DOHH2 (cell line): ENCODE data around the gene UBR7.
"Not testable (repeated sequence)": the region's sequence is repeated elsewhere in the genome, so short reads cannot be mapped to it uniquely, and the experiment has no call there.

Source experiments
- H3F3A ChIP-seq: fragments of 200-600 bp; sonication (generic), shearing (Covaris generic); 2 replicates; pipeline ENCODE4 v1.6.0; 2016; ENCODE audit warnings: antibody characterized with exemption, mild to moderate bottlenecking; ENCODE audit not compliant: control insufficient read depth, insufficient read depth
- H3K27ac ChIP-seq: fragments of 200-600 bp; sonication (generic); 2 replicates; pipeline ENCODE4 v1.5.1; 2014; ENCODE audit warnings: low read depth, mild to moderate bottlenecking, low read length, moderate library complexity
- H3K27me3 ChIP-seq: fragments of 200-600 bp; sonication (generic); 2 replicates; pipeline ENCODE4 v1.6.1; 2014; ENCODE audit warnings: mild to moderate bottlenecking, low read length, mixed read lengths; ENCODE audit not compliant: control insufficient read depth
- H3K36me3 ChIP-seq: fragments of 200-600 bp; sonication (generic); 2 replicates; pipeline ENCODE4 v1.6.1; 2014; ENCODE audit warnings: mild to moderate bottlenecking, low read length, moderate library complexity, mixed read lengths; ENCODE audit not compliant: control insufficient read depth
- H3K4me1 ChIP-seq: fragments of 200-600 bp; sonication (generic); 2 replicates; pipeline ENCODE4 v1.6.1; 2014; ENCODE audit warnings: mild to moderate bottlenecking, low read length, mixed read lengths; ENCODE audit not compliant: control insufficient read depth
- H3K4me2 ChIP-seq: fragments of 200-600 bp; sonication (generic); 2 replicates; pipeline ENCODE4 v1.6.0; 2014; ENCODE audit warnings: mild to moderate bottlenecking, low read length, moderate library complexity
- H3K4me3 ChIP-seq: fragments of 200-600 bp; sonication (generic); 2 replicates; pipeline ENCODE4 v1.5.1; 2014; ENCODE audit warnings: mild to moderate bottlenecking, low read length, mixed read lengths
- H3K79me2 ChIP-seq: fragments of 200-600 bp; sonication (generic); 2 replicates; pipeline ENCODE4 v1.6.1; 2014; ENCODE audit warnings: mild to moderate bottlenecking, low read length, mixed read lengths; ENCODE audit not compliant: control insufficient read depth
- H3K9me2 ChIP-seq: fragments of 200-600 bp; sonication (generic); replicated peaks from 2 replicates; pipeline ENCODE4 v1.6.1; 2014; ENCODE audit warnings: mild to moderate bottlenecking, low read length, mixed read lengths; ENCODE audit not compliant: control insufficient read depth
- H3K9me3 ChIP-seq: fragments of 200-600 bp; sonication (generic); 2 replicates; pipeline ENCODE4 v1.6.1; 2014; ENCODE audit warnings: antibody characterized with exemption, low read length, mixed read lengths; ENCODE audit not compliant: control insufficient read depth, insufficient read depth
- H4K20me1 ChIP-seq: fragments of 200-600 bp; sonication (generic); 2 replicates; pipeline ENCODE4 v1.6.0; 2014; ENCODE audit warnings: low read depth, mild to moderate bottlenecking, antibody characterized with exemption, low read length, moderate library complexity; ENCODE audit not compliant: control insufficient read depth, insufficient read depth
- EZH2phosphoT487 ChIP-seq: fragments of 200-600 bp; sonication (generic); IDR thresholded peaks from 2 replicates; pipeline ENCODE4 v1.6.1; 2017; ENCODE audit warnings: borderline replicate concordance, mild to moderate bottlenecking, antibody characterized with exemption, low read length, moderate library complexity, mixed read lengths
- TF ChIP-seq, protein P1 (sequence below): fragments of 200-600 bp; sonication (generic); IDR thresholded peaks from one replicate; pipeline ENCODE4 v1.5.1; 2014; ENCODE audit warnings: antibody characterized with exemption, mild to moderate bottlenecking, low read depth, low read length; ENCODE audit not compliant: poor library complexity, severe bottlenecking

Gene UBR7

DNA sequence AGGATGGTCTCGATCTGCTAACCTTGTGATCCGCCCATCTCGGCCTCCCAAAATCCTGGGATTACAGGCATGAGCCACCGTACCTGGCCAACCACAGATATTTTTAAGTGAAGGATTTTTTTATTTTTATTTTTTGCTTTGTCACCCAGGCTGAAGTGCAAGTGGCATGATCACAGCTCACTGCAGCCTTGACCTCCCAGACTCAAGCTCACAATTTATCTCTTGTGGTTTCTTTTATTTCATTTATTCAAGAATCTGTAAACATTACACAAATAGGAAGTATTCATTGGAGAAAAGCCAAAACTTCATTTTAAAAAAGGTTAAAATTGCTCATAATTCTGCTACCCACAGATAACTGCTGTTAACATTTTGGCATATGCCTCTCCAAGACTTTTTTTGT lies 35.7 kb upstream of the UBR7 start:
- H3K36me3 ChIP-seq = no peaks in the 10 kb centered on the region
- no peaks in the 10 kb centered on the region for H3K4me1 ChIP-seq
- no peaks in the 10 kb centered on the region for H3F3A ChIP-seq
- H3K9me3 ChIP-seq = no peaks in the 10 kb centered on the region
- H3K27me3 ChIP-seq = 0 out of 2 replicates have a peak, but pooled peaks cover 3% of the 10 kb centered on the region
- no peaks in the 10 kb centered on the region for H4K20me1 ChIP-seq
- TF ChIP-seq EZH2phosphoT487 = no peak
- TF ChIP-seq, protein P1, sequence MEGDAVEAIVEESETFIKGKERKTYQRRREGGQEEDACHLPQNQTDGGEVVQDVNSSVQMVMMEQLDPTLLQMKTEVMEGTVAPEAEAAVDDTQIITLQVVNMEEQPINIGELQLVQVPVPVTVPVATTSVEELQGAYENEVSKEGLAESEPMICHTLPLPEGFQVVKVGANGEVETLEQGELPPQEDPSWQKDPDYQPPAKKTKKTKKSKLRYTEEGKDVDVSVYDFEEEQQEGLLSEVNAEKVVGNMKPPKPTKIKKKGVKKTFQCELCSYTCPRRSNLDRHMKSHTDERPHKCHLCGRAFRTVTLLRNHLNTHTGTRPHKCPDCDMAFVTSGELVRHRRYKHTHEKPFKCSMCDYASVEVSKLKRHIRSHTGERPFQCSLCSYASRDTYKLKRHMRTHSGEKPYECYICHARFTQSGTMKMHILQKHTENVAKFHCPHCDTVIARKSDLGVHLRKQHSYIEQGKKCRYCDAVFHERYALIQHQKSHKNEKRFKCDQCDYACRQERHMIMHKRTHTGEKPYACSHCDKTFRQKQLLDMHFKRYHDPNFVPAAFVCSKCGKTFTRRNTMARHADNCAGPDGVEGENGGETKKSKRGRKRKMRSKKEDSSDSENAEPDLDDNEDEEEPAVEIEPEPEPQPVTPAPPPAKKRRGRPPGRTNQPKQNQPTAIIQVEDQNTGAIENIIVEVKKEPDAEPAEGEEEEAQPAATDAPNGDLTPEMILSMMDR = no peak
- H3K79me2 ChIP-seq = no peaks in the 10 kb centered on the region
- H3K9me2 ChIP-seq = no peaks in the 10 kb centered on the region
- no peak overlapping the region for H3K27ac ChIP-seq
- H3K4me2 ChIP-seq = no peak overlapping the region
- H3K4me3 ChIP-seq = no peak overlapping the region

DNA sequence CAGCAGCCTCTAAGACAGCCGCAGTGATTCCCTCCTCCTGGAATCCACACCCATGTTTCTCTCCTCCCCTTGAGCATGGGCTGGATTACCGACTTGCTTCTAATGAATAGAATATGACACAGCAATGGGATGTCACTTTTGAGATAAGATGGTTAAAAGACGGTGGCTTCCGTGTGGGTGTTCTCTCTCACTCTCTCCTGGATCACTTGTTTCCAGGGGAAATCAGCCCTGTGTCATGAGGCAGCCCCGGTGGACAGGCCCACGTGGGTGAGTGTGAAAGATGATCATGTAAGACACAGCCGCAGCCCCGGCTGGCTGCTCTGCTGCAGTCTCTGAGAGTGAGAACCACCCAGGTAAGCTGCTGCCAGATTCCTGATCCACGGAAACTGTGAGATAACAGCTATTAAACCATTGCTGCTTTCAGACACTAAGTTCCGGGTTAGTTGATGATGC lies 33.1 kb upstream of the UBR7 start:
- H3K27me3 ChIP-seq = 0 out of 2 replicates have a peak, but pooled peaks cover 3% of the 10 kb centered on the region
- no peaks in the 10 kb centered on the region for H3K9me2 ChIP-seq
- no peaks in the 10 kb centered on the region for H3K79me2 ChIP-seq
- no peaks in the 10 kb centered on the region for H3K36me3 ChIP-seq
- no peak overlapping the region for H3K4me2 ChIP-seq
- TF ChIP-seq, protein P1 = no peak
- TF ChIP-seq EZH2phosphoT487 = no peak
- no peaks in the 10 kb centered on the region for H3F3A ChIP-seq
- H3K27ac ChIP-seq = no peak overlapping the region
- no peak overlapping the region for H3K4me3 ChIP-seq
- no peaks in the 10 kb centered on the region for H3K9me3 ChIP-seq
- H4K20me1 ChIP-seq = no peaks in the 10 kb centered on the region
- peaks cover 5% of the 10 kb centered on the region for H3K4me1 ChIP-seq

- H3K9me3 ChIP-seq, H3K4me1 ChIP-seq, H3K4me3 ChIP-seq, H3K27ac ChIP-seq, H3K9me2 ChIP-seq, H3K4me2 ChIP-seq, H3K36me3 ChIP-seq, H4K20me1 ChIP-seq, H3K79me2 ChIP-seq, H3F3A ChIP-seq, H3K27me3 ChIP-seq: not testable (repeated sequence)
Measured at GRCh38 chr14:93174731-93175130, 32.3 kb upstream of the UBR7 start.

- no peak overlapping the region for H3K4me3 ChIP-seq
- H3K79me2 ChIP-seq = no peaks in the 10 kb centered on the region
- no peaks in the 10 kb centered on the region for H3K36me3 ChIP-seq
- no peak overlapping the region for H3K4me2 ChIP-seq
- H3K9me3 ChIP-seq = no peaks in the 10 kb centered on the region
- H3K27me3 ChIP-seq = 0 out of 2 replicates have a peak, but pooled peaks cover 3% of the 10 kb centered on the region
- H3K4me1 ChIP-seq = peaks cover 14% of the 10 kb centered on the region
- no peaks in the 10 kb centered on the region for H4K20me1 ChIP-seq
- no peak overlapping the region for H3K27ac ChIP-seq
- no peaks in the 10 kb centered on the region for H3K9me2 ChIP-seq
- TF ChIP-seq, protein P1 = no peak
- no peak for TF ChIP-seq EZH2phosphoT487
- H3F3A ChIP-seq = peaks cover 7% of the 10 kb centered on the region
Measured at GRCh38 chr14:93175492-93175891, 31.6 kb upstream of the UBR7 start.
